Fibroblast of the conjunctiva (primary cell): ENCODE measurements around the gene TRIM44.
"Not testable (repeated sequence)": the region's sequence is repeated elsewhere in the genome, so short reads cannot be mapped to it uniquely, and the experiment has no call there.

ENCODE experiments used
- DNase-seq: peaks from one replicate; pipeline ENCODE4 v3.0.0-alpha.2; 2010; ENCODE audit warnings: low read depth

The TRIM44 gene

DNA sequence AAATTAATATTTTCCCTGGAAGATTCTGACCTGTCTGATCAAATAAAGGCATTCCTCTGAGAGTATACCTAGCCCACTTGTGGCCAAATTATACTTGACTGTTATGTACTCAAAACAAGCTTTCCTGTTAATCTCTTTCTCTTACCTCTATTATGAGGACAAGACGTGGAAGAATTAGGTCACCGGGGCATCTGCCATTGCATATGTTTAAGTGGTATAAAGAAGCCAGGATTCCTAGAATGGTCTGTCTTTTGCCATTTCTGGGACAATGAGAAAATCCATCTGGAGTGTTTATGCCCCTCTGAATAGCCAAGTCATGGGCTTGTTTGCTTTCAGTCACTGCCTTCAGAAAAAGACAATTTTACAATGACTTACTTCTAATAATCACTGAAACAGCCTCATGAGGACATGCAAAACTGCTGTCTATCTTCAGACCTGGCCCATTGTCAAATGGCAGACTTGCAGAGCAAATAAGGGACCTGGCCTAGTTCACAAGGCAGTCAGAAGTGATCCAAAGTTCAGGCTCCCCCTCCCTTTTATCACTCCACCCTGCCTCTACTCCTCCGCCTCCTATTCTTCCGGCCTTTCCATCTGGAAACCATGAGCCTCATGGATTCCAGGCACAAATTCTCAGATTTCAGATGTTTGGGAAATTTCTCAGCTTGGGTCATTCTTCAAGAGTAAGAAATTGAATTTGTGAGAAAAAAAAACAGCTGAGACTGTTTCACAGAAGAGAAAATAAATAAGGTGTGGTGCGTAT lies 153.2 kb downstream of the TRIM44 start:
- peak; percentile 67 for DNase-seq

DNA sequence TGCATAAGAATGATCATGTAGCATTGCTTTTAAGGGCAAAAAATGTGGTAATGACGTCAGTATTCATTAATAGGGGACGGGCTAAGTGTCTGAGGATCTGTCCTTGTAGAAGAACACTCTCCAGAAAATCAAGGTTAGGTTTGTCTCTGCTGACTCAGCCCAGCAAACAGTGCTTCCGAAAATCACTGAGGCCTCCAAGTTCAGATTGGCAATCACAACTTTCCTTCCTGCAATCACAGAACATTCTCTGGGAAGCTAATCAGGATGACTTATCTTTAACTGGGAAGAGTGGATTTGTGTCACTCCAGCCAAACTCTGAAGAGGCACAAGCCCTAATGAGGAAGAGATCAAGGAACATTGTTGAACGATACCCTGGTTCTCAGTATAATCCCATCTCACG lies 158.0 kb downstream of the TRIM44 start:
- DNase-seq = no peak

DNA sequence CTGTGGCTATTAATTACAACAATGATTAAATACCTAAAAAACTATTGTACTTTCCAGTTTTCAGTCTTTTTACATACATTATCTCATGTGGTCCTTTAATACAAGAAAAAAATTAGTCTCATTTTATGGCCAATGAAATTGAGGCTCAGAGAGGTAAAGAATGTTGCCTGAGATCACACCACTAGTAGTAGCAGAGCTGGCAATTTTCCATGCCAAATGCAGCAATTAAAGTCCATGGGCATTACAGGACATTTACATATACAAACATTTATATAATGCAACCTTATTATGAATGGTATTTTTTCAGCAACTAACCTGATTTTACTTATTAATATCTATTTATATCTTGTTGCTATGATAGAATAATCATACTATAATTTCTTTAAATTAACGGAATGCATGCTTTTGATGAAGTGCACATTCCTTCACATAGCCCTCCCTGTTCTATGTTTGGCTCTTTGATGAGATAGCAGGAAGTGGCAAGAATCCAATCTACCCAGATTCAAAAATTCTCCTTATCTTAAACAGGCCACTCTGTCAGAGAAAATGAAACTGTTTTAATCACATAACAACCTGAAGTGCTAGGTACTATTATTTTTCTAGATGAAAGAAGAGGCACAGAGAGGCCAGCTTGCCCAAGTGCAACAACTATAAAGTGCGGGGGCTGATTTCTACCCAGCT lies 160.4 kb downstream of the TRIM44 start:
- no peak for DNase-seq

DNA sequence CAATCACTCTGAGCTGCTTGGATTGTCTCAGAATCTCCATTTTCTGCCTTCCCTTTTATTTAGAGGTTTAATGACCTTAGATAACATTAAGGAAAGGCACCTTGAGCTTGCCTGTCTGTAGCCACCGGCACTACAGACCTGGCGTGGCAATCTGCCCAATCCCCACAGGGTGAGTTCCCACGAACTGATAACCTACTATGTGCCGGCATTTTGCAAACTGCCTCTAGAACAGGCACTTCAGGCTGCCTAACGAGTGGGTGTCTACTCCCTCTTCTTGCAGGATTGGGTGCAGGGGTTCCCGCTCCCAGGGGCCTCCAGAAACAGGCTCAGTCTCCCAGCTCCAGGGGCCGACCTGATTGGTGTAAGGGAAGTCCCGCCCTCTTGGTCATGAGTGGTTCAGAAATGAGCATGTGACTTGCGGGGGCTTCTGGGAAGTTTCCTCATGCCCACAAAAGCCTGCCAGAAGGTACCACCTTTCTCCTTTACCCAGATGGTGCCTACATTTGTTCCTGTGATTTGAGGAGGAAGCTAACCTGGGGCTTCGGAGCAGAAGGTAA lies 161.2 kb downstream of the TRIM44 start:
- DNase-seq = no peak

DNA sequence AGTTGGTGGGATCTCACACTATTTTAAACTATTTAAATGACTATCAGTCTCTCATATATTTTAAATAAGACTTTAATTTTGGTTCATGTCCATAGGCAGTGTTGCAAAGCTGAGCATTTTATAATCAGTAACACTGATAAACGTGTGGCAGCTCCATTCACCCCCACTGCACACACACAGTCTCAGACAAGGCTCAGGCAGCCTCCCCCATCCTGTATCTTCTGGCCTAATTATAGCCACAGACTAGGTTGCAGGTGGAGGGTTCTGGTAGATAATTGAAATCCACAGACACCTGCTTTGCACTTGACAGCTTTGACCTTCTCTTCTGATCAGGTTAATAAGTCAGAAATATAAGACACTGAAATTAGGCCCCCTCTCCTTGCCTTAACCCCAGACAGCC lies 162.8 kb downstream of the TRIM44 start:
- no peak for DNase-seq

DNA sequence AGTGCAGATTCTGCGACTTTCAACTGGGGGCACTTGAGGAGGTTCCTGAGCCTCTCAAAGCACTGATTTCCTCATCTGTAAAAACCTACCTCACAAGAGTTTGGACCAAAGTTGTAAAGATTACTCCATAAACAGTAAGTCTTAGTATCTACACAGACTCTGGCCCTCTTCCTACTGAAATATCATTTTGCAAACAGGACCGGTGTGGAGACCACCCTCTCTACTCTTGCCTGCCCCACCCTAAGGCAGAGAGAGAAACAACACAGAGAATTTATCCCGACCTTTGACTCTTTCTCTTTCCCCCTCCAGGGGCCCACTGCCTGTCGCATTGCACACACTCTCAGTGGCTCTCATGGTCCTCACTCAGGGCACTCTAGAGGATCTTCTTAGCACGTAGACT lies 163.4 kb downstream of the TRIM44 start:
- DNase-seq = no peak

DNA sequence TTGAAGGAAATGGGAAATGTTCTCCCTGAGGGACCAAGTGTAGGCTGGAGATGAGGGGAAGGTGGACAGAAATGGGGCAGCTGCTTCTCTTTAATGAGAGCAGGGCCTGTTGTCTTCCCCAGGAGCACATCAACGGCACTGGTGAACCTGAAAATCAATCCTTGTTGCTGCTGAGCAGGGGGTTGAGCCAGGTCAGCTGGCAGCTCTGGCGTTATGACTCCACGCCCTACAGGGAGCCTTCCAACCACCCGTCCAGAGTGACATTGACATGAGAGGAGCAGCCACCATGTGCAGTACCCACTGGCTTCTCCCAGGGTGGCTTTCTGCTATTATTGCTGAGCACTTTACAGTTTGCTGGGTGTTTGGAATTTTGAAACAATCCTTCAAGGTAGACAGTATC lies 164.4 kb downstream of the TRIM44 start:
- DNase-seq = no peak

DNA sequence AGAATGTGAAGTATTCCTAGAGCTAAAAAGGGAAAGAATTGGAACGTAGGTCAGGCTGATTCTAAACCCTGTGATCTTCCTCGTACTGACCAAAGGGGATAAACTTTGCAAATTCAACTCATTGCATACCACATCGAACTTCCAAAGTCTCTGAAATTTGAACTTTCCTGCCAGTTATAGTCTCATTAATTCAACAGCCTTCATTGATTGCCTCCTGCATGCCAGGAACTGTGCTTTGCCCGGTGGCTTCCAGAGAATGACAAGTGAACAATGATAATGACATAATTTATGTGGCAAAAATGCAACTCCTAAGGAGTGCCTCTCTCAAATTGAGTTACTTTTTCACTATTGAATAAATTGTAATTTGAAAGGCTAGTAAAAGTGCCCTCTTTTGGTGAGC lies 173.6 kb downstream of the TRIM44 start:
- DNase-seq = no peak

DNA sequence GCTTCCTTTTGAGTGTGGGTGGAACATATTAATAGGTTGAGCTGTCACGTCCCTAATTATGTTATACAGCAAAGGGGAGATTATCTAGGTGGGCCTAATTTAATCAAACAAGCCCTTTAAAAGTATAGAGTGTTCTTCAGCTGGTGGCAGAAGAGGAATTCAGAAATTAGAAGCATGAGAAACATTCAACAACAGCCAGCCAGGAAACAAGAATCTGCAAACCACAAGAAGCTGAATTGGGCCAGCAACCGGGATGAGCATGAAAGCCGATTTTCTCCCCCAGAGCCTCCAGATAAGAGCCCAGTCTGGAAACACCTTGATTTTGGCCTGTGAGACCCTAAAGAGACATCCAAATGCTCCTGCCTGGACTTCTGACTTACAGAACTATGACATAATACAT lies 175.5 kb downstream of the TRIM44 start:
- DNase-seq = no peak

DNA sequence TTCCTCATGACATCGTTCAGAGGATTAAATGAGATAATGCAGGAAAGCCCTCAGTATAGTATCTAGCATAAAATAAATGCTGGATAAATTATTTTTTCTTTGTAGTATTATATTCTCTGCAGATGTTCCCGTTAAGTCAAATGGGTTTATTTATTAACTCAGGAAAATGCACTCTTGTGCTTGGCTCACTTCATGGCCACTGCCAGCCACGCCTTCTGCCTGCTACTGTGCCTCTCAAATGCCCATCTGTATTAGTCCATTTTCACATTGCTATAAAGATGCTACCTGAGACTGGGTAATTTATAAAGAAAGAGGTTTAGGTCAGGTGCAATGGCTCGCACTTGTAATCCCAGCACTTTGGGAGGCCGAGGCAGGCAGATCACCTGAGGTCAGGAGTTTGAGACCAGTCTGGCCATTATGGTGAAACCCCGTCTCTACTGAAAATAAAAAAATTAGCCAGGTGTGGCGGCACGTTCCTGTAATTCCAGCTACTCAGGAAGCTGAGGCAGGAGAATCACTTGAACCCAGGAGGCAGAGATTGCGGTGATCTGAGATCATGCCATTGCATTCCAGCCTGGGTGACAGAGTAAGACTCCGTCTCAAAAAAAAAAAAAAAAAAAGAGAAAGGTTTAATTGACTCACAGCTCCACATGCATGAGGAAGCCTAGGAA lies 176.3 kb downstream of the TRIM44 start:
- not testable (repeated sequence) for DNase-seq

DNA sequence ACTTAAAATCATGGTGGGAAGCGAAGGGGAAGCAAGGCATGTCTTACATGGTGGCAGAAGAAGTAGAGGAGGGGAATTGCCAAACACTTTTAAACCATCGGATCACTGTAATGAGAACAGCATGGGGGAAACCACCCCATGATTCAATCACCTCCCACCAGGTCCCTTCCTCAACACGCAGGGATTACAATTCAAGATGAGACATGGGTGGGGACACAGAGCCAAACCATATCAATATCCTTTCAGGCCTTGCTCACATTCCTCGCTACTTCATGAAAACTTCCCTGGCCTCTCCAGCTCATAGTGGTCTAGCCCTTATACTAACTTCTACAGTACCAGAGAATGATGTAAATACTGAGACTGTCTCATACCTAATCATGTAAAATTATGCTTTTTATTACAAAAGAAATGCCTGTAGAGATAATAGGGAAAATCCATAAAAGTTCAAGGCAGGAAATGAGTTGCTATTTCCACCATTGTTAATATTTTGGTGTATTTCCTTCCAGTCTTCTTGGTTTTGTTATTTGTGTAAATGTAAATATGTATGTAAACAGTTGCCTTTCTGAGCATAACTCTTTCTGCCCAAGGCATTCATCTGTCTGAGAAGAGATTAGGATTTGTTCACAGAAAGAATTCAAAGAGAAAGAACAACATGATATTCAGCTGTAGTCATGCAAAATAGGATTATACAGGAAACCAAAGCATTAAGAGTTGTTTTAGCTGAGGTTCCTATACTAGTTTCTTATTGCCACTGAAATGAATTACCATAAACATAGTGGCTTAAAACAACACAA lies 177.0 kb downstream of the TRIM44 start:
- no peak for DNase-seq

DNA sequence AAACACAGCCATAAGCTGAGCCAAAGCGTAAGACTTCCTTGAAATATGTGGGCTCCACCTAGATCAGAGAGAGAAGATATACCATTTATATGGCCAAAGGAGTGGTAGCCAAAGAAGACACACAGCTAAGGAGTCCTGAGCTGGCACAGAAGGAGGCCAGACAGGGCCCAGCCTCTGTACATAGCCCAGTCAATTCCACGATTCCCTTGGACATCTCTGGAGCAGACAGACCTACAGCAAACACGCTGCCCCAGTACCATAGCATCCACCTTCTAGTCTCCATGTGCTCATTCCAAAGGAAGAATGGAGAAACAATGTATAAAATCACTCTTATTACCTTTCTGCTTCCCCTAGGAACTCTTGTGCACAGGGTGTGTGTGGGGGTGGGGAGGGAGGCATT lies 179.2 kb downstream of the TRIM44 start:
- no peak for DNase-seq

DNA sequence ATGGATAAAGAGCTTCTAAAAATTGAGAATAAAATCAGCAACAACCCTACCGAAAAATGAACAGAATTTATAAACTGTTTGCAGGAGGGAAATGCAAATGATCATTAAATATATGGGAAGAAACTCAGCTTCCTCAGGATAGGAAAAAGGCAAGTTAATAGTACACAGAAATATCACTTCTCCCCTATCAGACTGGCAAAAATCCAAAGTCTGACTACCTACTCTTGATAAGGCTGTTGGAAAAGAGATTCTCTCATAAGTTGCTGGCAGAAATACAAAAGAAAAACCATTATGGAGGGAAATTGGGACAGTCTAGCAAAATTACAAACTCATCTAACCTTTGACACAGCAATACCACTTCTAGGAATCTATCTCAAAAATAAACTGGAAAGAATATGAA lies 180.4 kb downstream of the TRIM44 start:
- no peak for DNase-seq

DNA sequence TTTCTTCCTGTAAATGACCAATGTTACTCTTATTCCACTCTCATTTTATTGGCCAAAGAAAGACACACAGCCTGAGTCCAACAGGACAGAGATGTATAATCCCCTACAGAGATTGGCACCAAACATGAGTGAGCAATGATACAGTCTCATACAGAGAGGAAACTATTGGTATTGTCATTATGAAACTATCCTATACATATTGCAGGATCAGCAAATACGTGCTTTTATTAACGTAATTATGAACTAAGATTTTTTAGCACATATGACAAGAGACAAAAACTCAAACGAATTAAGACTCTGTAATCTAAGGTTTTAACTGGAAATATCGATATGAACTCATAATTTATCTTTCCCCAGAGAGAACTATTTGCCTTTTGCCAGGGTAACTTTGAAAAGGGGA lies 182.0 kb downstream of the TRIM44 start:
- DNase-seq = no peak

DNA sequence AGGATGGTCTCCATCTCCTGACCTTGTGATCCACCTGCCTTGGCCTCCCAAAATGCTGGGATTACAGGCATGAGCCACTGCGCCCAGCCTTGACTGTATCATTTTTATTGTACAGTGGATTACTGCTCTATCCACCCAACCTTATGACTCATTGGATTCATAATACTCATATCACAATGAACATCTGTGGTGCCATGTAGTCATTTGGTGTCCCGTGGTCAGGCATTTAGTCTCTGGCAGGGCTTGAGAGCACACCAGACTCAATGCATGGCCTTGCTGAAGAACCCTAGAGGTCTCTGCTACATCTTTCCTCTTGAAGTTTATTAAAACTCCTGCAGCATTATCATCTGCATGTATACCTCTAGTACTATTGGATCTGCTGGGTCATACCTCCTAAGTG lies 183.3 kb downstream of the TRIM44 start:
- no peak for DNase-seq

DNA sequence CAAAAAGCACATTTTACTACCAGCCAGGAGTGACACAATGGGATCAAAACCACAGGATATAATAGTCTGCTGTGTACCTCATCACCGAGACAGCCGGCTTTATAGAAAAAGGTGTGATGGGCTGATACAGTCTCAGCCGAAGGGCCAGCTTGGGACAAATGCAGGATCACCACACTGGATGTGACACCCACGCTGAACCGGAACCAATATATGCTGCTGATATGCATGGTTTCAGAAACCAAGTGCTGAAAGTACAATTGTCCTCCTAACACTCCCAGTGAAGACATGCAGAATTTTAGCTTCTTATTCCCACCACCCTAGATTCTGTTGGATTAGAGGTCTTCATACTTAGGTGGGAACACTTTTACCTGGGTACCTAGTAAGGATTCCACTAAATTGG lies 184.3 kb downstream of the TRIM44 start:
- no peak for DNase-seq

DNA sequence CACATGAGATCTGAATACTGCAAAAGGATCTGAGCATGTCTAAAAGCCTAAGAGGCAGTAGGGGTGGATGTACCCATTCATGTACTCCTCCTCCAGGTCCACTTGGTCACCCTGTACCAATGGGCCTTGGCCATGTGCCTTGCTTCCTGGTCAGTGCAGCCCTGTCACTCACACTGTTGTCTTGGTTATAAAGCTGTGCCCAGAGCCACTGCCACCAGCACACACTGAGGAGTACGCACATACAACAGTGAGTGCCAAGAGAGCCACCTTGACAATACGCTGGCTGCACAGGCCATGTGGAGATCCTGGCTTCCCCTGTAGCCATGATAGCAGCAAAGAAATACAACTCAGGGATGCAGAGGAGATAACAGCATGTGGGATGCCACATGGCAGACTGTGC lies 184.9 kb downstream of the TRIM44 start:
- no peak for DNase-seq

DNA sequence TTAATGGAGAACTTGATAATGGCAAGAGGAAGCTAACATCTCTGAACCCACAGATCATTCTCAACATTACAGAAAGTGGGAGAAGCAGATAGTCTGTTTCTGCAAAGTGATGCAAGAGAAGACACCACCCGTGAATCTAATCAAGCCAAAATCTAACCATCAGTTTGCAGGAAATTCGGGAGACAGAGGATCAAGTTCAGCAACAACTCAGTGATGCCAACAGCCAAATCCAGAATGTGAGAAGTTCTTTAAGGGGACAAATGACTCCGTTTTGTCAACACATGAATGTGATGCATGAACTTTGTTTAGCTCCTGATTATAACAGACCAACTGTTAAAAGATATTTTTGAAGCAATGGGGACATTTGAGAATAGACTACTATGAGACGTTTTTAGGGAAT lies 186.0 kb downstream of the TRIM44 start:
- DNase-seq = no peak

DNA sequence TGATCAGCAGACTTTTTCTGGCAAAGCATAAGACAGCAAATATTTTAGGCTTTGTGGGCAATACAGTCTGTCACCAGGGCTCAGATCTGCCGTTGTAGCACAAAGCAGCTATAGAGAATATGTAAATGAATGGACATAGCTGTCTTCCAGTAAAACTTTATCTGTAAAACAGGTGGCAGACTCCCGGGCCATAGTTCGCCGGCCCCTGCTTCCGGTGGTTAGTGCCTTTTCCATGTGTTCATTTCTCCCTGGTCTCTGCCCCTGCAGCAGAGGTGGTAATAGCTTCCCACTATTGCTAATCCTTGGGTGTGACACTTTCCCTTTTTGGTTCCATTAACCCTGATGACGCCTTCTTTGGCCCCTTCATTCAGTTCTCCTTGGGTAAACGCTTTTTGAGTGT lies 187.6 kb downstream of the TRIM44 start:
- no peak for DNase-seq

DNA sequence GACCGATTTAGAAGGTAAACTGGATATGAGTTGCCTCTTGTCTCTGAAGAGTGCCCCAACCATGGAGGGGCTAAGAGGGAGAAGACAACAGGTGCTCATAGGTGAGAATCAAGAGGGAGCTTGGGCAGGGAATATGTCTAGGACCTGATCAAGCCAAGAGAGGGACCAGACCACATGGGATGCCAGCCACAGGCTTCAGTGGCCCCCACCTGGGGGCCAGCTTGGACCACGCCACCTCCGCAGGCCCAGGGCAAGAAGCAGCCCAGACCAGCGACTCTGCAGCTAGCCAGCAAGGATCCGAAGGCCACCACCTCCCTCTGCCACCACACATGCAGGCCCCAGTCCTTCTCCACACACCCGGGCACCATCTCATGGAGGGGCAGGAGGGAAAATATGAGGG lies 188.8 kb downstream of the TRIM44 start:
- DNase-seq = no peak

DNA sequence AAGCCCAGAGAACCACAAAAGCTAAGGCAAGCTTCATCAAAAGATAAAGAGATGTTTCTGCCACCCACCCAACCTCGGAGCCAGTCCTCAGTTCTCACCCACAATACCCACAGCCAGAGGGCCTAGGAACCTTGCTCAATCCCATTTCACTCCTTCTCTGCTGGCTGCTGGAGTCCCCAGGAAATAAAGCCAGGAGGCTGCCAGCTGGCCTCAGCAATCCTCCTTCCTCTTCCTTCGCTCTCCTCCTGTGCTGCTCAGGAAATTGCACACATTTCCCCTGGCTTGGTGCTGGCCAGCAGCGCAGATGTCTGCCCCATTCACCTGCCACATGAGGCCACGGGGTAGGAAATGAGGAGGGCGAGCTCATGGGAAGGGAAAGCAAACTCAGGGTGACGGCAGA lies 189.5 kb downstream of the TRIM44 start:
- DNase-seq = no peak

DNA sequence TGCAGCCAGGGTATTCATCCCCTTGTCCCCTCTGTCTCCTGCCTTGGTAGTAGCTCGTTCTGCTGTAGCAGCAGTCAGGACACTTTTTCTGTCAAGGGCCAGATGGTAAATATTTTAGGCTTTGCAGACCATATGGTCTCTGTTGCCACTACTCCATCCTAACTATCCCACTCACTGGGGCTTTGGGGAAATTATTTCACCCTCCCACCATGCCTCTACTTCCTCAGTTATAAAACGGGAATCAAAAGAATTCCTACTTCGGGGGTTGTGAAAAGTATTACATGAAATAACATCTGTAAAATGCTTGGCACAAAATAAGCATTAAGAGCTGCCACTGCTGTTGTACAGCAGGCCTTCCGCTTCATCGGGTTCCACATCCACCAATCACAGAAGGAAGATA lies 191.4 kb downstream of the TRIM44 start:
- no peak for DNase-seq
